HUDEP-2 (cell line): ENCODE measurements around the gene RALGAPA2.

ENCODE experiments used
- DNase-seq, 76 experiments: peaks; one replicate each; lab custom pipeline; 2025; ENCODE audit not compliant: unreplicated experiment in 76 of 76; lab: John Stamatoyannopoulos, UW

Gene RALGAPA2

GRCh38 chr20:20505554-20505953, 206.9 kb downstream of the RALGAPA2 start:
- DNase-seq: no peak

DNA sequence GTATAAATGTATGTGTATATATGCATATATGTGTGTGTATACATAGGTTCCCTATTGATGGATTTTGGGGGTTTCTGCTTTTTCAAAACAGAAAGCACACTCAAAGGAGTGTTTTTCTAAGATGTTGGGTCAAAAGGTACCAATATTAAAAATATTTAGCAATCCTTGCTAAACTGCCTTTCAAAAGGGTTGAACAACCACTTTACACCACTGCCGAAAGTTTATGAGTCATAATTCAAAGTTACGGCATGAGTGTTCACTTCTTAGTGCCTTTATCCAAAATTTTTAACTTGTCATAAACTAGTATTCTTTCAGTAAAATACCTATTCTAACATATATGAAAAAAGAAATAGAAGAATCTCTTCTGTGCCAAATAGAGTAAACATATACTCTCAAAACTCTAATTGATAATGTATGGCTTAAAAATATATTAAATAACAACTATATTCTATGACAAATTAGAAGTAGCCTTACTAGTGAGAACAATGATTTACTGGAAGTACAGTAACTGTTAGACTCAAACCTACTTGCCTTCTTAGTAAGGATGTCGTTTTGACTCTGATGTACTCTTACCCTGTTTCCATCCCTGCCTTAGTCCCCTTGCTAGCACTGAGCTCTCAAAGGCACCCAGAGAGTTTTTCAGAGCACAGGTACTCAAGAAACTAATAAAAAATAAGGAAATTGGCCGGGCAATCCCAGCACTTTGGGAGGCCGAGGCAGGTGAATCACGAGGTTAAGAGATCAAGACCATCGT, 208.5 kb downstream of the RALGAPA2 start:
- DNase-seq: no peak

DNA sequence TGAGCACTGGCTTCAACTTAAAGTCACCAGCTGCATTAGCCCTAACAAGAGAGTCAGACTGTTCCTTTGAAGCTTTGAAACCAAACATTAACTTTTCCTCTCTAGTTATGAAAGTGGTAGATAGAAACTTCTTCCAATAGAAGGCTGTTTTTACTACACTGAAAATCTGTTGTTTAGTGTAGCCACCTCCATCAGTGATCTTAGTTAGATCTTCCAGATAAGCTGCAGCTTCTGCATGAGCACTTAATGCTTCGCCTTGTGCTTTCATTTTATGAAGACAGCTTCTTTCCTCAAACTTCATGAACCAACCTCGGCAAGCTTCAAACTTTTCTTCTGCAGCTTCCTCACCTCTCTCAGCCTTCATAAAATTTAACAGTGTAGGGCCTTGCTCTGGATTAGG, 211.3 kb downstream of the RALGAPA2 start:
- no peak for DNase-seq

- no peak for DNase-seq
Observed at GRCh38 chr20:20500312-20500711, 212.1 kb downstream of the RALGAPA2 start.

DNA sequence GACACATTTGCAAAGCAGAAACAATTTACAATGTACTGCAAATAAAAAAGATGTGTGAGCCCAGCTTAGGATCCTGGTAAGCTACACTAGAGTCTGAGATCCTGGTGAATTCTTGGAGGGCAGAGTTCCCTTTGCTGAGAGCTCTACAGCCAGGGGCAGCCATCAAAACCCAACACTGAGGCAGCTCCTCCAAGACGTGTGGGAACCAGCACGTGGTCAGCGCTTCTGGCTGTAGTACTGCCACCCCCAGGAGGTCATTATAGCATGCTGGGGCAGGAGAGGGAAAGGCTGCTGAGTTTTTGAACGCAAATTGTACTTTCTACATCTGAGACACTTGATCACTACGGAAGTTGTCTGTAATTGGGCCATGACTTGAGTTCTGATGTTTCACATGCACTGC, 213.0 kb downstream of the RALGAPA2 start:
- DNase-seq: no peak

DNA sequence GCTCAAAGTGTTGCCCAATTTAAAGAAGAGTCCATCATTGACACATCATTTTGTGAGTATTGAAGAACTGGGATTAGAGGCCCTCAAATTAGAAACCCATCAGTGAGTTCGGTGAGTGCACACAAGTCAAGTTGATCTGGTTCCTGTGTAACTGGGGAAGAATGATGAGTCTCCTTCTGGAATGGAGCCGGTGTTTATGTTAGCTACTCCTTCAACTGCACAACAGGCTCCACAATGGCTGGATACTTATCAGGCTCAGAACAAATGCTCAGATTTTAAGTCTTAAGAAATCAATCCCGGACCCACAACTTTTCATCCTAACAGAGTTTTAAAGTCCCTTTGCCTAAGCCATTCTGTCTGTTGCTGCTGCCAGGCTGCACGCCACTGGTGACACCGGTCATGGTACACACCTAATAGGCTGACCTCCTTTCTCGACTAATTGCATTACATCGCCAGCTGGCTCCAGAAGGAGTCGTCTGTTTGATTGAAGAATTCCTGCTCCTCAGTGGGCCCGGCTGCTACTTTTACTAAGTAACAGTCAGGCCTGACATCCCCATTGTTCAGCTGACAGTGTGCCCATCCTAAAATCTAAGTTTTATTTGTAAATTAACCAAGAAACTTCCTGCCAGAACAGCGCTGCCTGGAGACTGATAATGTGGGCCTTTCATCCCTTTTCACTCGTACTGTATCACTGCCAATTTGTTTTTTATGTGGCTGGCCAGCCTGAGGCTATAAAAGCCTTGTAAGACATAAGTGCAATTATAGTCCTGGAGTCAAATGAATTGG, 214.2 kb downstream of the RALGAPA2 start:
- no peak for DNase-seq

DNA sequence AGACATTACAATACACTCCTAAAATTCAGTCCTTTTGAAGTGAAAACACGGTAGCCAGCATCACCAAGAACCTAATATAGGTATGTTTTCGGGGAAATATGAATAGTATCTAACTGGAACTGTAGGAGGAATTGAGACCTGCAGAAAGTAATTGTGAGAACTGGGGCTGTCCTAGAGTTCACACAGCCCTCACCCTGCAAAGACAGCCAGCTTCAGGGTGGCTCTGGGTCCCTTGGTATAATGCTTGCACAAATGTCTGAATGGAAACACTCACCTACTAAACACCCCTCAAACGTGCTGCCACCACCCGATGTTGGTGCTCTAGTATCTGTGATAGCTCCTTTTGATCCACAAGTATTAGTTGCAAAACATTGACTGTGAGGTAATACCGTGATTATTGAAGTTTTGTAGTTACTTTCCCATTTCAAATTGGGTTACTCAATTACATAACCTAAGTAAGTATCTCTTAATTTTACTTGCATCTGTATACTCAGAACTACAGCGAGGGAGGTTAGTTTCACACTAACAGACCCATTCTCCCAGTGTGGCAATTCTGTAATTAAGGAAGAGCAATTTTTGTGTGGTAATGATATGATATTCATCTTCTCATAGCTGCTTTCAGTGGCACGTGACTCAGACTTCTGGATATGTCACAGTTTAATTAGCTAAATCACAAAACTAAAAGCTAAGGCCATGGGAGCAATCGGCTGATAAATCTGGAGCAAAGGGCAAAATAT, 215.0 kb downstream of the RALGAPA2 start:
- no peak for DNase-seq

- no peak for DNase-seq
Observed at GRCh38 chr20:20495729-20496503, 216.5 kb downstream of the RALGAPA2 start.

DNA sequence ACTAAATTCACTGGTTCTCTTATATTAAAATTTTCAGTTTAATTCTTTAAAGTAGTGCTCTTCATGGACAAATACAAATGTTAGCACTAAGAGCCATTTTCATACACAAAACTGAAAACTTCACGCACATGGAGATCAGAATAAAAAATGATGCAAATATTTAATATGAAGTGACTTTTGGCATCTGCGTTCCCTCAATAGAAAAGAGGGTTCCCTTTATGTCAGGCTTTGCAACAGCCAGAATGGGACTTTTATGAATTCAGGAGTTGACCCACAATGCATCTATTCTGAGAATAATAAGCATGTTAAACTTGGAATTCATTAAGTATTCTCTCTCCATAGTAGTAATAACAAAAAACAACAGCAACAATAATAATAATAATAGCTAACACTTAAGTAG, 218.7 kb downstream of the RALGAPA2 start:
- DNase-seq: no peak

GRCh38 chr20:20492521-20493332, 219.7 kb downstream of the RALGAPA2 start:
- no peak for DNase-seq

GRCh38 chr20:20491784-20492264, 220.6 kb downstream of the RALGAPA2 start:
- DNase-seq: no peak

GRCh38 chr20:20491110-20491783, 221.2 kb downstream of the RALGAPA2 start:
- DNase-seq: no peak

- no peak for DNase-seq
Observed at GRCh38 chr20:20490673-20491072, 221.8 kb downstream of the RALGAPA2 start.

- DNase-seq: no peak
Observed at GRCh38 chr20:20489648-20490341, 222.6 kb downstream of the RALGAPA2 start.

DNA sequence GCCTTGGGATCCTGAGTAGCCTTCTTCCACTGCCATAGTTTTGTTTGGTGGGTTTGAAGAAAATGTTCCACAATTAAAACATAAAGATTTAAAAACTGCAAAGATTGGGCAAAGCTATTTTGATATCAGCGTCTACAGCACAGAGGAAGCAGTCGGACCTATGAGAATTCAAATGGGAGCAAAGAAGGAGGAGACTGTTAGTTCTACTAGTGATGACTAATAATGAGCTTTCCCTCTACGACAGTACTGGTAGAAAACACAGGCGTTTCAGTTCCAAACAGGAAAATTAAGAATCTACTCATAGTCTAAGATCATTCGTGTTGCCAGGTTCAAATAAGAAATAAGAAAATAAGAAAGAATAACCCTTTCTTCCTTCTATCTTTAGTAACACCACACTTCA, 223.4 kb downstream of the RALGAPA2 start:
- no peak for DNase-seq

DNA sequence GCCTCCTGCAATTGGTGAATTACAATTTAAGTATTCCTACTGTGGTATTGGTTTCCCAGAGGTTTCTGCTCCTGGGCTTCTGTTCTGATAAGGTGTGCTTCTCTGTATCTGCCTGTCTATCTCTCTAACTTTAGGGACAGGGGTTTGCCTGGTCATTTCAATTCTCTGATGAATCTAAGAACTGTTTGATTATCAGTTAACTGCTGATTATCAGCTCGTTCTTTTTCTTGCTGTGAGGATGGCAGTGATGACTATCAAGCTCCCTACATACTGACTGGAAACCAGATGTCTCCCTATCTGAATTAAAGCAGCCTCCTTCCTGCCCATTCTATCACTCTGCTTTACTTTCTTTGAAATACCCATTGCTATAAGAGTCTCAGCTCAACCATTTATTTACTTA, 224.1 kb downstream of the RALGAPA2 start:
- DNase-seq: no peak

GRCh38 chr20:20487811-20488210, 224.6 kb downstream of the RALGAPA2 start:
- DNase-seq: no peak

GRCh38 chr20:20483328-20483727, 229.1 kb downstream of the RALGAPA2 start:
- no peak for DNase-seq

GRCh38 chr20:20482453-20482852, 230.0 kb downstream of the RALGAPA2 start:
- DNase-seq: peak in 1 of 76 experiments; percentile 1
